ENCODE measurements around the gene ESAM. TPM values are rescaled to one million over a fixed set of nuclear protein-coding genes. Genes with fewer than 3 reads are reported as not detected.

Gene ESAM
- total RNA-seq, 1 experiment from 2014 or later: 0.92 TPM

DNA sequence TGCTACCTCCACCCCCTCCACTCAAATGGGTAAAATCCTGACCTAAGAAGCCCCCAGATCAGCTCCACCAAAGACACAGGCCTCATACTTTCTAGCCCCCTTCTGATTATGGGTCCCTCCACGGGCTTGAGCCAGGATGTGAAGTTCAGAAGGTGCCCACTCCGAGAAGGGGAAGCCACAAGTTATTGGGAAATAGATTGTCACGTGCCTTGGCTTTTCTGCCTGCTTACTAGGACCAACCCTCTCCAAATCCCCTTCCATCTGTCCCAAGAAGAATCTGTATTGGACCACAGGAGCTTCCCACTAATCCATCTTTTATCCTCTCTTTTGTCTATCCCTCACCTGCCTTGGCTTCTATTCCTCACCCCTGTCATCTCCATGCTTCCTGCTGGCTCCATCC is 25.4 kb downstream of the ESAM start:
- Mint-ChIP-seq H3K36me3 (ENCODE audit: insufficient read depth in 1 of 3, low read depth in 3 of 3) (no peaks in the 10 kb centered on the region; a peak in 1 of 7 replicates), H3K4me1 (peaks cover 20 to 22% of the 10 kb centered on the region in 2 experiments), H3K4me3 (no peak overlapping the region), H3K27ac (no peak overlapping the region), H3K27me3 (ENCODE audit: low read depth) (peaks cover 70% of the 10 kb centered on the region), H3K9me3 (no peaks in the 10 kb centered on the region)
- Histone ChIP-seq H2AK5ac (ENCODE audit: insufficient read length, low read length) (no peak overlapping the region), H3K56ac (ENCODE audit: insufficient read length, low read depth, low read length) (no peak overlapping the region), H4K8ac (replicated peaks; ENCODE audit: insufficient read length, low read depth, low read length) (no peak overlapping the region), H3K27me3 (ENCODE audit: insufficient read depth, low read length) (peaks cover 45% of the 10 kb centered on the region), H3K79me1 (ENCODE audit: insufficient read depth, low read depth, low read length, poor library complexity, severe bottlenecking) (no peaks in the 10 kb centered on the region), H3K23me2 (ENCODE audit: insufficient read length, low read depth, low read length, poor library complexity, severe bottlenecking) (peaks cover 11% of the 10 kb centered on the region), H4K91ac (ENCODE audit: insufficient read length, low read depth, low read length) (no peak overlapping the region), H3K27ac (ENCODE audit: insufficient read length, low read depth, low read length) (no peak overlapping the region), H2BK15ac (ENCODE audit: low read depth, low read length) (no peak overlapping the region), H2AFZ (ENCODE audit: low read length) (no peak overlapping the region), H2BK20ac (ENCODE audit: low read depth, low read length, poor library complexity, severe bottlenecking) (no peak overlapping the region), H3K4me2 (ENCODE audit: insufficient read depth, insufficient read length, low read length) (no peak overlapping the region), H3K18ac (ENCODE audit: insufficient read length, low read depth, low read length) (no peak overlapping the region), H2BK12ac (ENCODE audit: insufficient read length, low read depth, low read length) (no peak overlapping the region), H4K20me1 (ENCODE audit: control insufficient read depth, insufficient read depth, insufficient read length) (no peaks in the 10 kb centered on the region), H4K5ac (ENCODE audit: insufficient read length, low read depth, low read length) (no peak overlapping the region), H2BK5ac (ENCODE audit: insufficient read length, low read length) (no peak overlapping the region), H3K79me2 (ENCODE audit: insufficient read depth, low read length) (no peaks in the 10 kb centered on the region), H2BK120ac (ENCODE audit: low read depth, low read length, poor library complexity, severe bottlenecking) (no peak overlapping the region), H3K9me3 (ENCODE audit: control insufficient read depth, low read depth, low read length) (no peaks in the 10 kb centered on the region), H3T11ph (ENCODE audit: low read length) (no peak overlapping the region), H3K23ac (ENCODE audit: insufficient read length, low read depth, low read length) (no peak overlapping the region), H3K14ac (ENCODE audit: insufficient read depth, low read length) (no peak overlapping the region), H3K4ac (ENCODE audit: low read depth, low read length) (no peak overlapping the region), H3K4me1 (ENCODE audit: insufficient read depth, low read length) (no peaks in the 10 kb centered on the region), H3K9ac (ENCODE audit: extremely low read depth, insufficient read length, low read length) (no peak overlapping the region)
- no peak for DNase-seq
- no CpG with 5 or more reads among the region's 3 CpGs for WGBS (ENCODE audit: extremely low coverage, insufficient read length, low lambda C conversion rate)
- TF ChIP-seq, protein P1, sequence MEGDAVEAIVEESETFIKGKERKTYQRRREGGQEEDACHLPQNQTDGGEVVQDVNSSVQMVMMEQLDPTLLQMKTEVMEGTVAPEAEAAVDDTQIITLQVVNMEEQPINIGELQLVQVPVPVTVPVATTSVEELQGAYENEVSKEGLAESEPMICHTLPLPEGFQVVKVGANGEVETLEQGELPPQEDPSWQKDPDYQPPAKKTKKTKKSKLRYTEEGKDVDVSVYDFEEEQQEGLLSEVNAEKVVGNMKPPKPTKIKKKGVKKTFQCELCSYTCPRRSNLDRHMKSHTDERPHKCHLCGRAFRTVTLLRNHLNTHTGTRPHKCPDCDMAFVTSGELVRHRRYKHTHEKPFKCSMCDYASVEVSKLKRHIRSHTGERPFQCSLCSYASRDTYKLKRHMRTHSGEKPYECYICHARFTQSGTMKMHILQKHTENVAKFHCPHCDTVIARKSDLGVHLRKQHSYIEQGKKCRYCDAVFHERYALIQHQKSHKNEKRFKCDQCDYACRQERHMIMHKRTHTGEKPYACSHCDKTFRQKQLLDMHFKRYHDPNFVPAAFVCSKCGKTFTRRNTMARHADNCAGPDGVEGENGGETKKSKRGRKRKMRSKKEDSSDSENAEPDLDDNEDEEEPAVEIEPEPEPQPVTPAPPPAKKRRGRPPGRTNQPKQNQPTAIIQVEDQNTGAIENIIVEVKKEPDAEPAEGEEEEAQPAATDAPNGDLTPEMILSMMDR (conservative IDR thresholded peaks at IDR 0.05): no peak

All from H9 (cell line).